Fibroblast of skin of back (primary cell): ENCODE measurements around the gene PATE4.
A peak's percentile ranks its signal among the peaks of the same experiment; 100 is the strongest.

Experiments
- DNase-seq: peaks from one replicate; pipeline ENCODE4 v3.0.0-alpha.2; 2013

Gene PATE4

GRCh38 chr11:125887373-125888324, 54.5 kb downstream of the PATE4 start, which contains the start of gene HYLS1:
HYLS1 (plus strand) TSS chr11:125887668; CDS start chr11:125899369, 11,701 bp downstream.
- DNase-seq: peak; percentile 97
